Panc1 (cell line): ENCODE measurements around the gene MEOX2. TPM values are rescaled to one million over a fixed set of nuclear protein-coding genes. Genes with fewer than 3 reads are reported as not detected.

Source experiments
- ATAC-seq: fragments of 200-7000 bp; cut with Tn5 transposase; 2 replicates; pipeline ENCODE4 v1.9.1; 2020; ENCODE audit warnings: mild to moderate bottlenecking, moderate library complexity
- BruUV-seq: library from RNA; stranded (reverse); fragments of 400-500 nt; replicated peaks from 2 replicates; lab custom pipeline; 2021; lab: Mats Ljungman, UMichigan
- CTCF ChIA-PET: fragments of 300-600 bp; sonication (Branson Sonifier 250); formaldehyde crosslinking; loops from one replicate; lab custom pipeline; 2022; ENCODE audit warnings: antibody characterized with exemption; lab: Charles Lee
- POLR2A ChIA-PET: fragments of 300-600 bp; sonication (Branson Sonifier 250); formaldehyde crosslinking; loops from one replicate; lab custom pipeline; 2022; ENCODE audit warnings: antibody characterized with exemption; lab: Charles Lee
- DNase-seq: peaks from one replicate; pipeline ENCODE4 v3.0.0-alpha.2; 2010; ENCODE audit warnings: low read depth, low spot score
- H3K27ac ChIP-seq: 2 replicates; pipeline ENCODE4 v1.5.1; 2011; ENCODE audit warnings: mild to moderate bottlenecking, low read length, inconsistent platforms
- H3K27me3 ChIP-seq: fragments of 200-500 bp; sonication (Bioruptor generic); 2 replicates; pipeline ENCODE4 v1.6.0; 2014; ENCODE audit warnings: low read length, inconsistent platforms; ENCODE audit not compliant: control insufficient read depth, insufficient read depth
- H3K36me3 ChIP-seq: fragments of 200-500 bp; sonication (Bioruptor generic); 2 replicates; pipeline ENCODE4 v1.5.1; 2014; ENCODE audit warnings: inconsistent platforms, mild to moderate bottlenecking, low read length, moderate library complexity; ENCODE audit not compliant: control insufficient read depth, insufficient read depth
- H3K4me1 ChIP-seq: 2 replicates; pipeline ENCODE4 v1.5.1; 2011; ENCODE audit warnings: inconsistent platforms, mild to moderate bottlenecking, low read length, moderate library complexity; ENCODE audit not compliant: control insufficient read depth, insufficient read depth
- H3K4me3 ChIP-seq, 2 experiments: 2 replicates each; pipeline ENCODE4 v1.5.1; 2011 to 2012; ENCODE audit warnings: low read depth in 2 of 2, low read length in 2 of 2, mild to moderate bottlenecking in 2 of 2, inconsistent platforms in 1 of 2, moderate library complexity in 1 of 2
- H3K9me3 ChIP-seq: fragments of 200-500 bp; sonication (Bioruptor generic); 2 replicates; pipeline ENCODE4 v1.5.1; 2014; ENCODE audit warnings: low read depth, mild to moderate bottlenecking, inconsistent platforms, low read length, moderate library complexity; ENCODE audit not compliant: control insufficient read depth, insufficient read depth
- CTCF ChIP-seq: fragments of 450-650 bp; IDR thresholded peaks from 2 replicates; pipeline ENCODE4 v1.5.1; 2017; ENCODE audit warnings: mild to moderate bottlenecking
- POLR2AphosphoS5 ChIP-seq: IDR thresholded peaks from 2 replicates; pipeline ENCODE4 v1.6.1; 2012; ENCODE audit warnings: mild to moderate bottlenecking, low read depth, low read length, moderate library complexity
- REST ChIP-seq, 2 experiments: IDR thresholded peaks; 2 replicates each; pipeline ENCODE4 v1.6.1; 2011 to 2012; ENCODE audit warnings: low read depth in 2 of 2, control low read depth in 1 of 2, low read length in 1 of 2, mild to moderate bottlenecking in 1 of 2, moderate library complexity in 1 of 2; ENCODE audit not compliant: insufficient read depth in 1 of 2
- SIN3A ChIP-seq: IDR thresholded peaks from 2 replicates; pipeline ENCODE4 v1.6.1; 2012; ENCODE audit warnings: low read depth, mild to moderate bottlenecking, low read length, moderate library complexity, borderline replicate concordance; ENCODE audit not compliant: insufficient read depth
- TCF7L2 ChIP-seq: IDR thresholded peaks from 2 replicates; pipeline ENCODE4 v1.6.1; 2011; ENCODE audit warnings: mild to moderate bottlenecking, low read depth, low read length, inconsistent platforms
- in situ Hi-C: cut with HindIII; loops from 2 replicates; pipeline ENCODE4 v1.10.0; 2016; ENCODE audit warnings: low sequenced_read_pairs, low pct_unique_long_range_greater_than_20kb
- intact Hi-C: fragments of 100-400 bp; cut with micrococcal nuclease; formaldehyde crosslinking; loops from one replicate; pipeline ENCODE4 v1.10.0; 2022; ENCODE audit not compliant: unreplicated experiment
- total RNA-seq: library from RNA; stranded (reverse); gene quantifications from one replicate; pipeline ENCODE4 v1.2.1, GENCODE V29; 2021; ENCODE audit not compliant: unreplicated experiment

MEOX2 gene
- total RNA-seq, 1 experiment from 2014 or later: not detected

- no TSS peak for BruUV-seq
- ATAC-seq: no peak
- TF ChIP-seq REST (IDR thresholded peaks at IDR 0.05; ENCODE audit: insufficient read depth in 1 of 2, low read depth in 2 of 2, low read length in 1 of 2): no peak
- no peak for TF ChIP-seq POLR2AphosphoS5
- TF ChIP-seq CTCF: no peak
- TF ChIP-seq SIN3A: no peak
- TF ChIP-seq TCF7L2: no peak
- Histone ChIP-seq H3K4me3 (no peak overlapping the region), H3K27ac (no peak overlapping the region), H3K4me1 (no peaks in the 10 kb centered on the region), H3K9me3 (no peaks in the 10 kb centered on the region; the same call in 1 of the 2 replicates), H3K36me3 (no peaks in the 10 kb centered on the region), H3K27me3 (no peaks in the 10 kb centered on the region)
- intact Hi-C loops (no loop called here), in situ Hi-C loops (no loop called here)
- ChIA-PET CTCF (no interaction called here), POLR2A (no interaction called here)
- DNase-seq: no peak
Measured at GRCh38 chr7:15715435-15715834, 29.0 kb upstream of the MEOX2 start.

GRCh38 chr7:15709978-15710377 is 23.5 kb upstream of the MEOX2 start:
- POLR2A ChIA-PET: interaction anchor here (0.6 kb wide), 1 partner anchor 8 kb away, joined by 8 read pairs; no protein-coding TSS in a partner anchor
- Histone ChIP-seq H3K36me3 (no peaks in the 10 kb centered on the region), H3K27ac (no peak overlapping the region), H3K27me3 (no peaks in the 10 kb centered on the region), H3K9me3 (no peaks in the 10 kb centered on the region), H3K4me1 (no peaks in the 10 kb centered on the region), H3K4me3 (no peak overlapping the region)
- TF ChIP-seq POLR2AphosphoS5 (no peak), SIN3A (no peak), TCF7L2 (no peak), REST (IDR thresholded peaks at IDR 0.05; ENCODE audit: insufficient read depth in 1 of 2, low read depth in 2 of 2, low read length in 1 of 2) (no peak), CTCF (no peak)
- intact Hi-C loops (no loop called here), in situ Hi-C loops (no loop called here)
- DNase-seq (no peak), ATAC-seq (no peak)
- CTCF ChIA-PET: no interaction called here
- no TSS peak for BruUV-seq
